ENCODE data around the gene GNG8.

- TF ChIP-seq CTCF (IDR thresholded peaks at IDR 0.05): no peak
- no peak for TF ChIP-seq POLR2A (IDR thresholded peaks at IDR 0.05)
Measured at GRCh38 chr19:46618670-46619231, 17.3 kb downstream of the GNG8 start.
